Neutrophil (primary cell): Measurements from ENCODE around the gene TBL3.

Source experiments
- H3K27ac ChIP-seq: fragments of 200-600 bp; sonication (generic); 2 replicates; pipeline ENCODE4 v1.5.1; 2016; ENCODE audit warnings: mild to moderate bottlenecking, moderate library complexity
- H3K27me3 ChIP-seq: fragments of 200-600 bp; sonication (generic); 2 replicates; pipeline ENCODE4 v1.6.0; 2016; ENCODE audit warnings: mild to moderate bottlenecking
- H3K36me3 ChIP-seq: fragments of 200-600 bp; sonication (generic); 2 replicates; pipeline ENCODE4 v1.5.1; 2017
- H3K4me1 ChIP-seq, 2 experiments: fragments of 200-600 bp in 1 of 2; sonication (generic) in 1 of 2; 1 replicate in 1 of 2; 2 replicates in 1 of 2; pipeline versions ENCODE4 v1.5.1 to v1.6.1; 2013 to 2016; ENCODE audit warnings: low read depth in 1 of 2, low read length in 1 of 2, mild to moderate bottlenecking in 1 of 2, moderate library complexity in 1 of 2; ENCODE audit not compliant: control insufficient read depth in 1 of 2, insufficient read depth in 1 of 2
- H3K4me3 ChIP-seq, 2 experiments: fragments of 200-600 bp in 1 of 2; sonication (generic) in 1 of 2; 1 replicate in 1 of 2; 2 replicates in 1 of 2; pipeline ENCODE4 v1.5.1; 2013 to 2016; ENCODE audit warnings: low read depth in 1 of 2, low read length in 1 of 2, mild to moderate bottlenecking in 1 of 2, moderate library complexity in 1 of 2
- H3K9me3 ChIP-seq: fragments of 200-600 bp; sonication (generic); 2 replicates; pipeline ENCODE4 v1.5.1; 2016
- CTCF ChIP-seq: fragments of 200-600 bp; sonication (generic); IDR thresholded peaks from 2 replicates; pipeline ENCODE4 v1.5.1; 2016; ENCODE audit warnings: antibody characterized with exemption

TBL3 gene

DNA sequence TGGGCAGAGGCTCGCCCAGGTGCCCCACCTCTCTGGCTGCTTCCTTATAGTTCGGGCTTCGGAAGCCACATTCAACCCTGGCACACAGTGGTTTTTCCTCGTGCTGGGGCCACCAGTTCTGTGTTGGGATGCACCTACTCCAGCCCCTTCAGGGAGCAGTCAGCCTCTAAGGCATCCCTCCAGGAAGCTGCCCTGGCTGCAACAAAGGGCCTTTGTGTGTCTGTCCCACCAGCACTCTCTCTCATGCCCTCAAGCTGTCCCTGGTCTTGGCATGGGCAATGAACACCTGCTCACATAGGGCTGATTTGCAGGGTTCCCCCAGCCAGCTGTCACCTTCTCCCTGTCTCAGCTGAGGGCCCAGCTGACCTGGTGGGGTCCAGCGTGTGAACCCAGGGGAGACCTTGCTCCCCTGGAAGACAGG lies 10.2 kb downstream of the TBL3 start:
- H3K4me1 ChIP-seq: peaks cover 20% of the 10 kb centered on the region in 2 experiments
- H3K36me3 ChIP-seq: peaks cover 14% of the 10 kb centered on the region
- peaks cover 61% of the 10 kb centered on the region for H3K27me3 ChIP-seq
- H3K27ac ChIP-seq: no peak overlapping the region
- no peak overlapping the region for H3K4me3 ChIP-seq
- no peaks in the 10 kb centered on the region for H3K9me3 ChIP-seq
- TF ChIP-seq CTCF: no peak

DNA sequence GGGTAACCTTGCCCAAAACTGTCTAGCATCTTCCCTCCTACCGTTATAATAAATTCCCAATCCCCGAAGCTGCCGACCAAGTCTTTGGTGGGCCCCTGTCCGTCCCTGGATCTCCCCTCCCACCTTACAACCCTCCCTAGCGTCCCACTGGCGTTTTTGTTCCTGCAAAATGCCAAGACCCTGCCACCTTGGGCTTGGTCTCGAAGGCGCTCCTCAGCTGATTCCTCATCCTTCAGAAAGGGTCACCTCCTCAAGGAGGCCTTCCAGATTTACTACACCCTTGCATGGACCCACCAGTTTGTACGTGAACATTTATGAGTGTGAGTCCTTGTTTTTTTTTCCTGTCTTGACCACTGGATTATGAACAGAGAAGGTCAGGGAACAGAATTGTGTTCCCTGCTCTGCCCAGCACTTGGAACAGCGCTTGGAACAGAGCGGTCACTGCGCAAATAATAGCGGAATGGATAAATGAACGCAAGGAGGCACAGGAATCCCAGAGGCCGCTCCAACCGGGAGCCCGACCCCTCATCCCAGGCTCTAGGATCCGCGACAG lies 11.2 kb downstream of the TBL3 start:
- Histone ChIP-seq H3K27me3 (peaks cover 62% of the 10 kb centered on the region), H3K4me1 (peaks cover 20% of the 10 kb centered on the region in 2 experiments), H3K27ac (peak overlapping the region; percentile 69), H3K4me3 (peak overlapping the region; percentile 69 to 78), H3K9me3 (no peaks in the 10 kb centered on the region), H3K36me3 (peaks cover 3% of the 10 kb centered on the region)
- TF ChIP-seq CTCF: no peak

- Histone ChIP-seq H3K36me3 (no peaks in the 10 kb centered on the region), H3K9me3 (no peaks in the 10 kb centered on the region), H3K4me3 (peak within 1 kb of the TSS; percentile 69 to 78), H3K27me3 (peaks cover 63% of the 10 kb centered on the region), H3K27ac (peak within 1 kb of the TSS; percentile 69), H3K4me1 (peaks cover 20% of the 10 kb centered on the region in 2 experiments)
- peak; percentile 64 for TF ChIP-seq CTCF
Measured at GRCh38 chr16:1983544-1984346, 11.9 kb downstream of the TBL3 start, which contains the start of gene GFER. Gene GFER (plus strand): TSS chr16:1984193. CDS start chr16:1984219, 26 bp downstream.

DNA sequence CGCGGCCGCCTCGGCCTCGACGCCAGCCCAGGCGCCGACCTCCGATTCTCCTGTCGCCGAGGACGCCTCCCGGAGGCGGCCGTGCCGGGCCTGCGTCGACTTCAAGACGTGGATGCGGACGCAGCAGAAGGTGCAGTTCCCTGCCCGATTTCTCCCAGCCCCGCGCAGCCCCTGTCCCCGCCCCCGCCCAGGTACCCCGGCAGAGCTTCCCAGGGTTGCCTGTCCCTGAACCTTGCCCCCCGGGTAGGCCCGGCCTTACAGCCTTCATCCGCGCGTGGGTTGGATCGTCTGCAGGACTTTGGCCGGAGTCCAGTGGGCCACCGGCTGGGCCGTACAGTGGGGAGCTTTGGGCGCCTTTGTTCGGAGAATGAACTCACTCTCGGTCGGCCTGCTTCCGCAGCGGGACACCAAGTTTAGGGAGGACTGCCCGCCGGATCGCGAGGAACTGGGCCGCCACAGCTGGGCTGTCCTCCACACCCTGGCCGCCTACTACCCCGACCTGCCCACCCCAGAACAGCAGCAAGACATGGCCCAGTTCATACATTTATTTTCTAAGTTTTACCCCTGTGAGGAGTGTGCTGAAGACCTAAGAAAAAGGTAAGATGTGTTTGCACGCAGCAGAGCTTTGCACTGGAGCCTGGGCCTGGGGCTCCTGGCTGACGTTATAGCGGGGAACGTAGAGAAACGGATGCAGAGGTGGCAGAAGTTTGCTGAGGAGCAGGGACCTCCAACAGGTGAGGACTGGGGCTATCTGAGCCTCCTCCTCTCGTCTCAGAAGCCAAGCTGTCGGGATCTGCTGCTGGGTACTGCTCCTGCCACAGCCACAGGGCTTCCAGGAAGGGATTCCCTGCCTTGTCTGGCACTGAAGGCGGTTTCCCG lies 12.7 kb downstream of the TBL3 start:
- Histone ChIP-seq H3K4me3 (peak overlapping the region; percentile 69 to 78), H3K36me3 (no peaks in the 10 kb centered on the region), H3K4me1 (peaks cover 20% of the 10 kb centered on the region in 2 experiments), H3K27ac (peak overlapping the region; percentile 69), H3K9me3 (no peaks in the 10 kb centered on the region), H3K27me3 (peaks cover 63% of the 10 kb centered on the region)
- TF ChIP-seq CTCF: no peak

DNA sequence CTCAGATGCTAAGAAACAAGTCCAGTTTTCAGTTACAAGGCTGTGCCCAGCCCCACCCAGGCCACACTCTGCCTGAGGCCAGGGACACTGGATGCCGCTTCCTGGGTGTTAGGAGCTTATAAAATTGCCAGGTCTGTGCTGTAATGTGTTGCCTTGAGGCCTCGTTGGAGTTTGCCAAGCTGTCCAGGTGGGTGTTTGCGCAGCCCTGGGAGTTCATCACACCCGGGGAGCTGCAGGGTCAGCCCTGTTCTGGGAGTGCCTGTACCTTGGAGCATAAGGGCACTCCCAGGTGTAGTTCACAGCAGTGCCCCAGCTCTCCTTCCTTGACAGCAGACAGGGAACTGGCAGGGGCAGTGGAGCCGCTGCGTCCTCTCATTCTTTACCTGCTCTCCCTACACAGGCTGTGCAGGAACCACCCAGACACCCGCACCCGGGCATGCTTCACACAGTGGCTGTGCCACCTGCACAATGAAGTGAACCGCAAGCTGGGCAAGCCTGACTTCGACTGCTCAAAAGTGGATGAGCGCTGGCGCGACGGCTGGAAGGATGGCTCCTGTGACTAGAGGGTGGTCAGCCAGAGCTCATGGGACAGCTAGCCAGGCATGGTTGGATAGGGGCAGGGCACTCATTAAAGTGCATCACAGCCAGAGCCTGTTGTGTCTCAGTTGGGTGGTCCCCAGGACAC lies 13.8 kb downstream of the TBL3 start:
- Histone ChIP-seq H3K4me3 (peak overlapping the region in 1 of 2 experiments; percentile 69), H3K36me3 (no peaks in the 10 kb centered on the region), H3K27ac (no peak overlapping the region), H3K4me1 (peaks cover 24 to 27% of the 10 kb centered on the region in 2 experiments), H3K27me3 (peaks cover 63% of the 10 kb centered on the region), H3K9me3 (no peaks in the 10 kb centered on the region)
- no peak for TF ChIP-seq CTCF
